Keratinocyte (primary cell): ENCODE data around the gene CST7. TPM values are rescaled to one million over a fixed set of nuclear protein-coding genes. Genes with fewer than 3 reads are reported as not detected.

Experiments
- DNase-seq: peaks from one replicate; pipeline ENCODE4 v3.0.0-alpha.2; 2011; ENCODE audit warnings: low read depth, missing footprints, low spot score
- FAIRE-seq: peaks from 2 replicates; lab custom pipeline; 2011; peaks lifted over from hg19 to GRCh38; lab: Jason Lieb, UNC
- H2AFZ ChIP-seq: 2 replicates; pipeline ENCODE4 v1.6.0; 2012; ENCODE audit warnings: low read length, control low read depth, inconsistent platforms; ENCODE audit not compliant: control insufficient read depth
- H3K27ac ChIP-seq: 2 replicates; pipeline ENCODE4 v1.5.1; 2011; ENCODE audit warnings: low read length; ENCODE audit not compliant: control insufficient read depth, insufficient read depth
- H3K27me3 ChIP-seq: 3 replicates; pipeline ENCODE4 v1.6.0; 2011; ENCODE audit warnings: low read length; ENCODE audit not compliant: control insufficient read depth, insufficient read depth; ENCODE audit errors: extremely low read depth
- H3K36me3 ChIP-seq, 2 experiments: 2 replicates in 1 of 2; 3 replicates in 1 of 2; pipeline ENCODE4 v1.5.1; 2011; ENCODE audit warnings: low read length in 2 of 2, mild to moderate bottlenecking in 1 of 2; ENCODE audit not compliant: control insufficient read depth in 2 of 2, insufficient read depth in 2 of 2; ENCODE audit errors: extremely low read depth in 1 of 2
- H3K4me1 ChIP-seq: 3 replicates; pipeline ENCODE4 v1.5.1; 2011; ENCODE audit warnings: low read length; ENCODE audit not compliant: control insufficient read depth, insufficient read depth; ENCODE audit errors: extremely low read depth
- H3K4me2 ChIP-seq: 3 replicates; pipeline ENCODE4 v1.6.0; 2011; ENCODE audit warnings: low read depth, low read length; ENCODE audit not compliant: control insufficient read depth, insufficient read depth; ENCODE audit errors: extremely low read depth
- H3K4me3 ChIP-seq, 3 experiments: fragments of 200-600 bp in 1 of 3; sonication (generic) in 1 of 3; 2 replicates in 2 of 3; 3 replicates in 1 of 3; pipeline ENCODE4 v1.5.1; 2011 to 2016; ENCODE audit warnings: low read length in 3 of 3, mild to moderate bottlenecking in 3 of 3, control low read depth in 2 of 3, inconsistent platforms in 1 of 3, low read depth in 1 of 3, mixed read lengths in 1 of 3, mixed run types in 1 of 3, moderate library complexity in 1 of 3; ENCODE audit not compliant: control insufficient read depth in 2 of 3, insufficient read depth in 2 of 3; ENCODE audit errors: extremely low read depth in 1 of 3
- H3K79me2 ChIP-seq: 2 replicates; pipeline ENCODE4 v1.6.0; 2012; ENCODE audit warnings: low read length; ENCODE audit not compliant: control insufficient read depth, insufficient read depth
- H3K9ac ChIP-seq: 3 replicates; pipeline ENCODE4 v1.6.0; 2011; ENCODE audit warnings: low read length; ENCODE audit not compliant: control insufficient read depth, insufficient read depth; ENCODE audit errors: extremely low read depth
- H3K9me1 ChIP-seq: 3 replicates; pipeline ENCODE4 v1.6.0; 2011; ENCODE audit warnings: low read length; ENCODE audit not compliant: control insufficient read depth, insufficient read depth; ENCODE audit errors: extremely low read depth
- H3K9me3 ChIP-seq: 2 replicates; pipeline ENCODE4 v1.5.1; 2012; ENCODE audit warnings: low read depth, low read length; ENCODE audit not compliant: control insufficient read depth
- H4K20me1 ChIP-seq: 3 replicates; pipeline ENCODE4 v1.6.0; 2011; ENCODE audit warnings: low read length; ENCODE audit not compliant: control insufficient read depth, insufficient read depth; ENCODE audit errors: extremely low read depth
- CTCF ChIP-seq, 3 experiments: IDR thresholded peaks in 1 of 3; conservative IDR thresholded peaks in 1 of 3; optimal IDR thresholded peaks in 1 of 3; 2 replicates in 2 of 3; 3 replicates in 1 of 3; pipeline versions ENCODE3 to v1.5.1; 2011; ENCODE audit warnings: low read length in 3 of 3, mild to moderate bottlenecking in 3 of 3, moderate library complexity in 2 of 3, control low read depth in 1 of 3, inconsistent platforms in 1 of 3; ENCODE audit not compliant: insufficient read depth in 2 of 3; ENCODE audit errors: extremely low read depth in 1 of 3
- EZH2 ChIP-seq: IDR thresholded peaks from one replicate; pipeline ENCODE4 v1.6.1; 2012; ENCODE audit warnings: inconsistent platforms, mild to moderate bottlenecking, low read length, moderate library complexity
- dilution Hi-C: fragments of 300-500 bp; cut with MboI; formaldehyde crosslinking; loops from one replicate; pipeline ENCODE4 v1.7.0; 2020; ENCODE audit warnings: low sequenced_read_pairs; ENCODE audit not compliant: extremely low pct_ligation_motif_present
- polyA plus RNA-seq, 5 experiments: library from polyadenylated mRNA; depleted of rRNA in 3 of 5; stranded (reverse) in 3 of 5; stranded (forward) in 1 of 5; unstranded in 1 of 5; fragments of >200 nt; gene quantifications; 1 replicate in 1 of 5; 2 replicates in 3 of 5; 3 replicates in 1 of 5; pipeline versions ENCODE4 v1.2.1 to v1.2.3, GENCODE V29; 2011 to 2012; ENCODE audit warnings: missing spikeins in 2 of 5, low read depth in 1 of 5, low replicate concordance in 1 of 5

The CST7 gene
- polyA plus RNA-seq, 1 donor (not counting 4 experiments of a cell fraction or from before 2014, with no cell fraction given): not detected

DNA sequence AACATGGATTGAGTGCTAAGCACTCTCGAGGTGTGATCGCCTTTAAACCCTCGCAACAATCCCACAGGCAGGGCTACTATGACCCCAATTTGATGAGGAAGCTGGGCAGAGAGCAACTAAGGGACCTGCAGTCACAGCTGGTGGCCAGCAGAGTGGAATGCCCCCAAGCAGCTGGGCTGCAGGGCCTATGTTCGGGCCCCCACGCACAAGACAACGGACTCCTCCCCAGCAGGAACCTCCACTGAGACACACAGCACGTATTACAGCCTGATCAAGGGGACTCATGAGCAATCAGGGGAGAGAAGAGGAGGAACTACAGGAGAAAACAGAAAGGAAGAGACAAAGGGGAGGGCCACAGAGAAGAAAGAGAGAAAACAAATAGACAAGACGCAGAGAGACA is 21.7 kb downstream of the CST7 start:
- Histone ChIP-seq H2AFZ (no peak overlapping the region), H3K9me1 (no peaks in the 10 kb centered on the region), H3K4me3 (no peak overlapping the region), H3K9me3 (no peaks in the 10 kb centered on the region), H4K20me1 (no peaks in the 10 kb centered on the region), H3K4me1 (no peaks in the 10 kb centered on the region), H3K4me2 (no peak overlapping the region), H3K79me2 (no peaks in the 10 kb centered on the region), H3K27ac (no peak overlapping the region), H3K27me3 (no peaks in the 10 kb centered on the region), H3K36me3 (peaks cover 14 to 39% of the 10 kb centered on the region in 2 experiments), H3K9ac (no peak overlapping the region)
- DNase-seq (no peak), FAIRE-seq (no peak)
- TF ChIP-seq CTCF (optimal IDR thresholded peaks at IDR 0.05 in 1 of 3, IDR thresholded peaks at IDR 0.05 in 1 of 3, conservative IDR thresholded peaks at IDR 0.05 in 1 of 3; ENCODE audit: extremely low read depth in 1 of 3, insufficient read depth in 2 of 3, low read length in 3 of 3) (no peak), EZH2 (no peak)
- dilution Hi-C loops: no loop called here

DNA sequence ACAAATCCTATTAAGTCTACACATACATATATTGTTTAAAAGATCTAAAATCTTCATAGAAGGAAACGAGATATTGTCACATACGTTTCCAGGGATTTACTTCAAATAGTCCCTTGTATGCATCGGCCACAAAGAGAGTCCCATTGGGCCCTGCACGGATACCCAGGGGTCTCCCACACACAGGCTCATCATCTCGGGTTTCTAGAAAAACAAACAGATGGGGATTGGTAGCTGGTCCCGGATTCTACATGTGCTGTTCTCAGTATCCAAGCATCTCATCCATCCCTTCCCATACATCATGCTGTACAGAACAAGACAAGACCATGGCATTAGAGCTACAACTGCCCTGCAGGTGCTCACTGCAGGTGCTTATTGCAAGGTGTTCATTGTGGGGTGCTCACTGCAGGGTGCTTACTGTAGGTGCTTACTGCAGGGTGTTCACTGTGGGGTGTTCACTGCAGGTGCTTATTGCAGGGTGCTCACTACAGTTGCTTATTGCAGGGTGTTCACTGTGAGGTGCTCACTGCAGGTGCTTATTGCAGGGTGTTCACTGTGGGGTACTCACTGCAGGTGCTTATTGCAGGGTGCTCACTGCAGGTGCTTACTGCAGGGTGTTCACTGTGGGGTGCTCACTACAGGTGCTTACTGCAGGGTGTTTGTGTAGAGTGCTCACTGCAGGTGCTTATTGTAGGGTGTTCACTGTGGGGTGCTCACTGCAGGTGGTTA is 22.5 kb downstream of the CST7 start:
- Histone ChIP-seq H3K4me2 (no peak overlapping the region), H3K9me3 (no peaks in the 10 kb centered on the region), H3K4me3 (no peak overlapping the region), H4K20me1 (no peaks in the 10 kb centered on the region), H3K9me1 (no peaks in the 10 kb centered on the region), H3K36me3 (peaks cover 12 to 35% of the 10 kb centered on the region in 2 experiments), H3K27me3 (no peaks in the 10 kb centered on the region), H3K9ac (no peak overlapping the region), H3K27ac (no peak overlapping the region), H3K79me2 (no peaks in the 10 kb centered on the region), H3K4me1 (no peaks in the 10 kb centered on the region), H2AFZ (no peak overlapping the region)
- dilution Hi-C loops: no loop called here
- no peak for TF ChIP-seq CTCF (optimal IDR thresholded peaks at IDR 0.05 in 1 of 3, IDR thresholded peaks at IDR 0.05 in 1 of 3, conservative IDR thresholded peaks at IDR 0.05 in 1 of 3; ENCODE audit: extremely low read depth in 1 of 3, insufficient read depth in 2 of 3, low read length in 3 of 3)
- TF ChIP-seq EZH2: no peak
- FAIRE-seq: no peak
- no peak for DNase-seq
